Measurements from ENCODE around the gene PSME1. TPM values are rescaled to one million over a fixed set of nuclear protein-coding genes. Genes with fewer than 3 reads are reported as not detected.

Gene PSME1
- total and polyA plus RNA-seq, 7 experiments from 2014 or later, result 189 to 703 (median 234) TPM

GRCh38 chr14:24145219-24145618, 9.2 kb downstream of the PSME1 start:
- Histone ChIP-seq H3K9me3 (ENCODE audit: control insufficient read depth in 2 of 3, low read length in 3 of 3) (no peaks in the 10 kb centered on the region), H3K27me3 (ENCODE audit: control insufficient read depth in 2 of 2, insufficient read depth in 2 of 2, low read length in 2 of 2) (no peaks in the 10 kb centered on the region), H3K27ac (ENCODE audit: low read depth, low read length) (peak overlapping the region; percentile 88), H3K4me1 (ENCODE audit: control insufficient read depth in 2 of 2, insufficient read depth in 2 of 2, low read length in 2 of 2) (peaks cover 40 to 50% of the 10 kb centered on the region in 2 donors), H3K36me3 (ENCODE audit: control insufficient read depth in 2 of 3, insufficient read depth in 3 of 3, low read length in 3 of 3) (peaks cover under 1 to 37% (median 6%) of the 10 kb centered on the region in 3 experiments), H3K4me3 (ENCODE audit: low read length) (peak overlapping the region; percentile 98)
- intact Hi-C loops (cut with micrococcal nuclease), result loop anchor here (10.0 kb wide), 2 partner anchors 840 to 1050 kb away; partner anchors contain the start of genes BCL2L2 (in 2 of the 2), PPP1R3E (in 2 of the 2), ACIN1 (in 1 of the 2) and C14orf119 (in 1 of the 2)
- CTCF ChIA-PET, result interaction anchor here (1.1 to 4.8 kb wide), 3 partner anchors 10 to 31 kb away, joined by 5 to 36 read pairs (median 8); partner anchors contain the start of genes DCAF11, IRF9 and NRL
- Mint-ChIP-seq H3K4me3 (peak overlapping the region; percentile 91 to 100 (median 98)), H3K36me3 (peaks cover 4 to 57% (median 5%) of the 10 kb centered on the region in 5 donors), H3K4me1 (peaks cover 40 to 76% (median 68%) of the 10 kb centered on the region in 7 donors), H3K27me3 (no peaks in the 10 kb centered on the region), H3K9me3 (no peaks in the 10 kb centered on the region), H3K27ac (peak overlapping the region in 6 of 9 donors; percentile 94 to 98 (median 97))
- POLR2A ChIA-PET, result interaction anchor here (0.7 to 11.1 kb wide), 8 partner anchors 9 to 97 kb away, joined by 4 to 139 read pairs (median 22); partner anchors contain the start of genes DCAF11, EMC9, IRF9 and NRL
- DNase-seq, result no peak
- no peak for ATAC-seq

GRCh38 chr14:24145690-24146452, 9.9 kb downstream of the PSME1 start:
- no peaks in the 10 kb centered on the region for H3K9me3 Mint-ChIP-seq
- H3K27me3 ChIP-seq (ENCODE audit: control insufficient read depth in 2 of 2, insufficient read depth in 2 of 2, low read length in 2 of 2), result no peaks in the 10 kb centered on the region
- CTCF ChIA-PET, result interaction anchor here (1.1 to 4.8 kb wide), 3 partner anchors 10 to 32 kb away, joined by 5 to 36 read pairs (median 8); partner anchors contain the start of genes DCAF11, IRF9 and NRL
- peaks cover 4 to 58% (median 9%) of the 10 kb centered on the region in 5 donors for H3K36me3 Mint-ChIP-seq
- intact Hi-C loops (cut with micrococcal nuclease), result loop anchor here (1.0 to 10.0 kb wide), 6 partner anchors 42 to 1051 kb away; partner anchors contain the start of genes BCL2L2 (in 2 of the 2), PPP1R3E (in 2 of the 2), ACIN1 (in 1 of the 2) and C14orf119 (in 1 of the 2)
- H3K4me1 Mint-ChIP-seq, result peaks cover 41 to 73% (median 69%) of the 10 kb centered on the region in 7 donors
- H3K9me3 ChIP-seq (ENCODE audit: control insufficient read depth in 2 of 3, low read length in 3 of 3), result no peaks in the 10 kb centered on the region
- no peak for ATAC-seq
- H3K27ac ChIP-seq (ENCODE audit: low read depth, low read length), result peak overlapping the region; percentile 88
- DNase-seq, result peak in 1 of 9 donors; percentile 17
- H3K4me3 ChIP-seq (ENCODE audit: low read length), result peak overlapping the region; percentile 98
- H3K36me3 ChIP-seq (ENCODE audit: control insufficient read depth in 2 of 3, insufficient read depth in 3 of 3, low read length in 3 of 3), result peaks cover 7 to 43% (median 8%) of the 10 kb centered on the region in 3 experiments
- H3K27ac Mint-ChIP-seq, result peak overlapping the region; percentile 94 to 98 (median 96)
- POLR2A ChIA-PET, result interaction anchor here (0.8 to 11.1 kb wide), 15 partner anchors 9 to 590 kb away, joined by 3 to 139 read pairs (median 8); partner anchors contain the start of genes CHMP4A, DCAF11, EMC9 and IRF9
- H3K4me3 Mint-ChIP-seq, result peak overlapping the region; percentile 91 to 100 (median 98)
- H3K4me1 ChIP-seq (ENCODE audit: control insufficient read depth in 2 of 2, insufficient read depth in 2 of 2, low read length in 2 of 2), result peaks cover 40 to 50% of the 10 kb centered on the region in 2 donors
- no peaks in the 10 kb centered on the region for H3K27me3 Mint-ChIP-seq

GRCh38 chr14:24146453-24146977, 10.5 kb downstream of the PSME1 start, which contains the start of gene PSME2:
Gene PSME2, minus strand, starts transcription at chr14:24146610. Its CDS starts 29 bp downstream, at chr14:24146581.
- peak within 1 kb of the TSS; percentile 98 for H3K4me3 ChIP-seq (ENCODE audit: low read length)

GRCh38 chr14:24146978-24147760, 11.2 kb downstream of the PSME1 start, which contains the start of gene RNF31:
Gene RNF31, plus strand, starts transcription at chr14:24147498. Its CDS starts 201 bp downstream, at chr14:24147699.
- ATAC-seq (peak; percentile 95), DNase-seq (peak; percentile 88 to 98 (median 96))
- peak within 1 kb of the TSS; percentile 94 to 98 (median 96) for H3K27ac Mint-ChIP-seq
- peaks cover 9 to 51% (median 17%) of the 10 kb centered on the region in 3 experiments for H3K36me3 ChIP-seq (ENCODE audit: control insufficient read depth in 2 of 3, insufficient read depth in 3 of 3, low read length in 3 of 3)
- intact Hi-C loops (cut with micrococcal nuclease), result loop anchor here (1.0 to 10.0 kb wide), 15 partner anchors 11 to 1052 kb away; partner anchors contain the start of genes BCL2L2 (in 2 of the 2), DCAF11 (in 2 of the 2), GMPR2 (in 2 of the 2) and IPO4 (in 2 of the 2)
- peaks cover 4 to 60% (median 12%) of the 10 kb centered on the region in 5 donors for H3K36me3 Mint-ChIP-seq
- H3K9me3 Mint-ChIP-seq, result no peaks in the 10 kb centered on the region
- peak within 1 kb of the TSS; percentile 91 to 100 (median 98) for H3K4me3 Mint-ChIP-seq
- H3K27me3 Mint-ChIP-seq, result no peaks in the 10 kb centered on the region
- H3K27me3 ChIP-seq (ENCODE audit: control insufficient read depth in 2 of 2, insufficient read depth in 2 of 2, low read length in 2 of 2), result no peaks in the 10 kb centered on the region
- peak within 1 kb of the TSS; percentile 88 for H3K27ac ChIP-seq (ENCODE audit: low read depth, low read length)
- H3K4me1 Mint-ChIP-seq, result peaks cover 39 to 73% (median 61%) of the 10 kb centered on the region in 7 donors
- peaks cover 35 to 47% of the 10 kb centered on the region in 2 donors for H3K4me1 ChIP-seq (ENCODE audit: control insufficient read depth in 2 of 2, insufficient read depth in 2 of 2, low read length in 2 of 2)
- H3K4me3 ChIP-seq (ENCODE audit: low read length), result peak within 1 kb of the TSS; percentile 98
- ChIA-PET CTCF (interaction anchor here (0.7 to 4.8 kb wide), 5 partner anchors 14 to 57 kb away, joined by 3 to 36 read pairs (median 8); partner anchors contain the start of genes DCAF11, IRF9 and NRL), POLR2A (interaction anchor here (0.5 to 11.1 kb wide), 22 partner anchors 8 to 592 kb away, joined by 3 to 139 read pairs (median 4); partner anchors contain the start of genes CHMP4A, DCAF11, EMC9 and IRF9)
- no peaks in the 10 kb centered on the region for H3K9me3 ChIP-seq (ENCODE audit: control insufficient read depth in 2 of 3, low read length in 3 of 3)

More at GRCh38 chr14:24146453-24146977, 10.5 kb downstream of the PSME1 start, which contains the start of gene PSME2:
- no peaks in the 10 kb centered on the region for H3K9me3 Mint-ChIP-seq
- CTCF ChIA-PET, result interaction anchor here (0.7 to 4.8 kb wide), 5 partner anchors 9 to 56 kb away, joined by 3 to 36 read pairs (median 8); partner anchors contain the start of genes DCAF11, IRF9 and NRL
- ATAC-seq (peak; percentile 74), DNase-seq (peak in 8 of 9 donors; percentile 69 to 91 (median 80))
- peak within 1 kb of the TSS; percentile 91 to 100 (median 98) for H3K4me3 Mint-ChIP-seq
- Histone ChIP-seq H3K9me3 (ENCODE audit: control insufficient read depth in 2 of 3, low read length in 3 of 3) (no peaks in the 10 kb centered on the region), H3K4me1 (ENCODE audit: control insufficient read depth in 2 of 2, insufficient read depth in 2 of 2, low read length in 2 of 2) (peaks cover 40 to 50% of the 10 kb centered on the region in 2 donors), H3K27ac (ENCODE audit: low read depth, low read length) (peak within 1 kb of the TSS; percentile 88), H3K27me3 (ENCODE audit: control insufficient read depth in 2 of 2, insufficient read depth in 2 of 2, low read length in 2 of 2) (no peaks in the 10 kb centered on the region), H3K36me3 (ENCODE audit: control insufficient read depth in 2 of 3, insufficient read depth in 3 of 3, low read length in 3 of 3) (peaks cover 9 to 46% (median 12%) of the 10 kb centered on the region in 3 experiments)
- no peaks in the 10 kb centered on the region for H3K27me3 Mint-ChIP-seq
- peak within 1 kb of the TSS; percentile 94 to 98 (median 96) for H3K27ac Mint-ChIP-seq
- peaks cover 4 to 60% (median 9%) of the 10 kb centered on the region in 5 donors for H3K36me3 Mint-ChIP-seq
- peaks cover 42 to 73% (median 67%) of the 10 kb centered on the region in 7 donors for H3K4me1 Mint-ChIP-seq
- POLR2A ChIA-PET, result interaction anchor here (0.5 to 11.1 kb wide), 18 partner anchors 9 to 591 kb away, joined by 3 to 139 read pairs (median 4); partner anchors contain the start of genes CHMP4A, DCAF11, EMC9 and IRF9
- intact Hi-C loops (cut with micrococcal nuclease), result loop anchor here (1.0 to 10.0 kb wide), 6 partner anchors 42 to 1052 kb away; partner anchors contain the start of genes BCL2L2 (in 2 of the 2), PPP1R3E (in 2 of the 2), ACIN1 (in 1 of the 2) and C14orf119 (in 1 of the 2)

GRCh38 chr14:24147761-24148428, 11.9 kb downstream of the PSME1 start:
- H3K4me1 Mint-ChIP-seq, result peaks cover 38 to 68% (median 58%) of the 10 kb centered on the region in 7 donors
- H3K27me3 Mint-ChIP-seq, result no peaks in the 10 kb centered on the region
- Histone ChIP-seq H3K27ac (ENCODE audit: low read depth, low read length) (peak overlapping the region; percentile 88), H3K27me3 (ENCODE audit: control insufficient read depth in 2 of 2, insufficient read depth in 2 of 2, low read length in 2 of 2) (no peaks in the 10 kb centered on the region), H3K4me3 (ENCODE audit: low read length) (peak overlapping the region; percentile 98), H3K9me3 (ENCODE audit: control insufficient read depth in 2 of 3, low read length in 3 of 3) (no peaks in the 10 kb centered on the region), H3K4me1 (ENCODE audit: control insufficient read depth in 2 of 2, insufficient read depth in 2 of 2, low read length in 2 of 2) (peaks cover 34 to 45% of the 10 kb centered on the region in 2 donors), H3K36me3 (ENCODE audit: control insufficient read depth in 2 of 3, insufficient read depth in 3 of 3, low read length in 3 of 3) (peaks cover 9 to 55% (median 17%) of the 10 kb centered on the region in 3 experiments)
- CTCF ChIA-PET, result interaction anchor here (0.6 to 4.8 kb wide), 4 partner anchors 13 to 150 kb away, joined by 3 to 36 read pairs (median 8); partner anchors contain the start of gene IRF9
- intact Hi-C loops (cut with micrococcal nuclease), result loop anchor here (1.0 to 10.0 kb wide), 14 partner anchors 12 to 1053 kb away; partner anchors contain the start of genes BCL2L2 (in 2 of the 2), DCAF11 (in 2 of the 2), GMPR2 (in 2 of the 2) and IRF9 (in 2 of the 2)
- H3K9me3 Mint-ChIP-seq, result no peaks in the 10 kb centered on the region
- DNase-seq, result no peak
- peaks cover 4 to 59% (median 12%) of the 10 kb centered on the region in 5 donors for H3K36me3 Mint-ChIP-seq
- peak overlapping the region; percentile 32 to 97 (median 86) for H3K27ac Mint-ChIP-seq
- no peak for ATAC-seq
- H3K4me3 Mint-ChIP-seq, result peak overlapping the region; percentile 87 to 100 (median 95)
- POLR2A ChIA-PET, result interaction anchor here (0.6 to 11.1 kb wide), 14 partner anchors 7 to 166 kb away, joined by 3 to 139 read pairs (median 7); partner anchors contain the start of genes CHMP4A, DCAF11, EMC9 and IPO4

Measured in naive thymus-derived CD4-positive, alpha-beta T cell (primary cell).